Epithelial cell of esophagus (primary cell): ENCODE results near the gene MVB12B.

ENCODE experiments used
- DNase-seq: peaks from one replicate; pipeline ENCODE4 v3.0.0; 2010; ENCODE audit warnings: low read depth
- H3K4me3 ChIP-seq: 2 replicates; pipeline ENCODE4 v1.5.1; 2011; ENCODE audit warnings: mild to moderate bottlenecking, low read length, control low read depth
- CTCF ChIP-seq: IDR thresholded peaks from 2 replicates; pipeline ENCODE4 v1.5.1; 2011; ENCODE audit warnings: low read depth, mild to moderate bottlenecking, low read length, control low read depth, inconsistent platforms; ENCODE audit not compliant: insufficient read depth; ENCODE audit errors: missing control alignments

Gene MVB12B

GRCh38 chr9:126420135-126420534, 93.5 kb downstream of the MVB12B start:
- DNase-seq = no peak
- no peak for TF ChIP-seq CTCF
- no peak overlapping the region for H3K4me3 ChIP-seq

GRCh38 chr9:126420643-126421564, 94.3 kb downstream of the MVB12B start:
- no peak overlapping the region for H3K4me3 ChIP-seq
- DNase-seq = peak; percentile 92
- TF ChIP-seq CTCF = no peak

- H3K4me3 ChIP-seq = no peak overlapping the region
- no peak for DNase-seq
- TF ChIP-seq CTCF = no peak
Observed at GRCh38 chr9:126421567-126422428, 95.2 kb downstream of the MVB12B start.

GRCh38 chr9:126423142-126423915, 96.7 kb downstream of the MVB12B start:
- DNase-seq = peak; percentile 32
- TF ChIP-seq CTCF = no peak
- H3K4me3 ChIP-seq = no peak overlapping the region

- DNase-seq = no peak
- TF ChIP-seq CTCF = no peak
- H3K4me3 ChIP-seq = no peak overlapping the region
Observed at GRCh38 chr9:126423916-126424185, 97.2 kb downstream of the MVB12B start.

GRCh38 chr9:126424511-126424910, 97.9 kb downstream of the MVB12B start:
- TF ChIP-seq CTCF = no peak
- H3K4me3 ChIP-seq = no peak overlapping the region
- DNase-seq = no peak
